Ammon's horn (tissue), 1 donor: ENCODE measurements around the gene PAIP2B.
A peak's percentile ranks its signal among the peaks of the same experiment; 100 is the strongest.
"Not testable (repeated sequence)": the region's sequence is repeated elsewhere in the genome, so short reads cannot be mapped to it uniquely, and the experiment has no call there.

ENCODE experiments used
- DNase-seq: peaks from one replicate; pipeline ENCODE4 v3.0.0-alpha.2; 2016; ENCODE audit warnings: low spot score

The PAIP2B gene

GRCh38 chr2:71216501-71216900, 10.4 kb downstream of the PAIP2B start:
- DNase-seq, result no peak

GRCh38 chr2:71215447-71215846, 11.5 kb downstream of the PAIP2B start:
- DNase-seq, result no peak

- no peak for DNase-seq
Observed at GRCh38 chr2:71212336-71212735, 14.6 kb downstream of the PAIP2B start.

DNA sequence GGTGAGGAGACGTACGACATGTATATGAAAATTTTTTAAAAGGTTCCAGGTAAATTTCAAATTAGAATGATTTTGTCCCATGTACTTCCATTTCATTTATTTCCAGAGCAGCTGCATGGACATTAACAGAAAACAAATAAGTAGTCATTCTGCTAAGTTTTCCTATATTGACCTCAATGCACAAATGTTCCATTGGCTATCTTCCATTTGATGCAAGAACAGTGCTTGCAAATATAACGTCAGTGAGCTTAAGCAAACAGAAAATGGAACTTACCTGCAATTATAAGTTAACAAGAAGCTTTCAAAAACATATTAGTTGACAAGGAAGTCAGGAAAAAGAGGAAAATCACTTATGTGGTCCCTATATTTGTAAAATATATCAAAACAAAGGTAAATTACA, 16.6 kb downstream of the PAIP2B start:
- no peak for DNase-seq

DNA sequence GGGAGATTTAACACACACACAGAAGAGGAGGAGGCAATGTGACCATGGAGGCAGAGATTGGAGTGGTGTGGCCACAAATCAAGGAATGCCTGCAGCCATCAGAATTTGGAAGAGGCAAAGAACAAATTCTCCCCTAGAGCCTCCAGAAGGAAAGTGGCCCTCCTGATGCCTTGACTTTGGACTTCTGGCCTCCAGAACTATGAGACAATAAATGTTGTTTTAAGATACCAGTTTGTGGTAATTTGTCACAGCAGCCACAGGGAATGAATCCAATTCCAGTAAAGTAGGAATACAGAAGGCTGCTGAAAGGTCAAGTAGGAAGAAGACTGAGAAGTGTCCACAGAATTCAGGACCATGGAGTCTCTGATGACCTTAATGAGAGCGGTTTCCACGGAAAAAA, 18.1 kb downstream of the PAIP2B start:
- DNase-seq, result no peak

GRCh38 chr2:71207601-71208000, 19.3 kb downstream of the PAIP2B start:
- no peak for DNase-seq

GRCh38 chr2:71206271-71206670, 20.6 kb downstream of the PAIP2B start:
- no peak for DNase-seq

GRCh38 chr2:71191570-71191943, 35.3 kb downstream of the PAIP2B start:
- no peak for DNase-seq

GRCh38 chr2:71190656-71191569, 36.0 kb downstream of the PAIP2B start:
- DNase-seq, result peak; percentile 59

DNA sequence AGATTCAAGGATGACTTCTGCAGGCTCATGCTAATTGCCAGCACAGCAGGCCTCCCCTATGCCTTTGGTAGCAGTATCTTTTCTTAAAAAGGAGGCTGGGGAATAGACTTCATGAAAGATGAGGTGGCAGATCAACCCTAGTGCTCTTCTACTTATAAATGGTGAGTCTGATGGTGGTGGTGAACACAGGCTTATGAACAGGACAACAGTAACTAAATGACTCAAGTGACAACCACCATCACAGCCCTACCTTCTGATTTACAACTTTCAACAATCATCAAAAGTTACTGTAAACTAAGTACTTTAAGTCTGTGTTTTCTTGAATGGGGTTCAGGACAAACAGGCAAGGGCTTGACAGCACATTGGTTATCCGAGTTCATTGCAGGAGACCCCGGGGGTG, 39.3 kb downstream of the PAIP2B start:
- DNase-seq, result no peak

GRCh38 chr2:71186973-71187372, 39.9 kb downstream of the PAIP2B start:
- DNase-seq, result no peak

GRCh38 chr2:71183306-71184115, 43.4 kb downstream of the PAIP2B start:
- not testable (repeated sequence) for DNase-seq

- DNase-seq, result no peak
Observed at GRCh38 chr2:71181316-71181715, 45.6 kb downstream of the PAIP2B start.

DNA sequence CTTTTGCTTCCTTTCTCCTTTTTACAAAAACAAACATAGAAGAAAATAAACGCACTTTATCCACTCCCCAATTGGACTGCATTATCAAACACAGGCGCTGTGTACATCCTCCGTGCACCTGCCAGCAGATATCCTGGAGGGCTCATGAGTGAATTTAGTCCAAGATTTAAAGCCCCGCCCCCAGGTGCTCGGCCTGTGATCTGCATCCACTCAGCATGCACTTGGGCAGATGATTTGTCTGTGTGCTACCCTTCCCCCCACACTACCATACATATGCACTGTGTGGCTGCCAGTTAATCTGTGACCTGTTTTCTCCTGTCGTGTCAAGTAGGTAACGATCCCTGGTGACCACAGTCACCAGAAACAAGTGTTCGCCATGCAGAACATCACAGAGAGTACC, 48.1 kb downstream of the PAIP2B start:
- DNase-seq, result not testable (repeated sequence)

GRCh38 chr2:71174207-71174606, 52.7 kb downstream of the PAIP2B start:
- DNase-seq, result no peak

GRCh38 chr2:71173096-71173495, 53.8 kb downstream of the PAIP2B start:
- DNase-seq, result no peak

DNA sequence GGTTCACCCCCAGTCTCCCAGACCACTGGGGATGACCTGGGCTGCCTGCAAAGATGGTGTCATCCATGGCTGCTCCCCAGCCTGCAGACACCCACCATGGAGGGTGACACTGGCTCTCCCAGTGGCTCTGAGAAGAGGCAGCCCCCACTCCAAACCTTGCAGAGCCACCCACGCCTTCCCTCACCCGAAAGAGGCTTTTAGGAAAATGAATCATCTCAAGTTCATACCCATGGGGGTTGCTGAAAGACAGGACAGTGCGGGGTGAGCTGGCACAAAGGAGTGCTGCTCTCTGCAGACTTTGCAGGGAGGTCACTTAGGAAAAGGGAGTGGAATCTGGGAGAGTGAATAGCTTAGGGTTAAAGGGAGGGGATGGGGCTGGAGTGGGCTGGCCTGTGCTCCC, 60.1 kb downstream of the PAIP2B start:
- no peak for DNase-seq

- DNase-seq, result peak; percentile 56
Observed at GRCh38 chr2:71157124-71157793, 69.6 kb downstream of the PAIP2B start.

- no peak for DNase-seq
Observed at GRCh38 chr2:71156573-71156972, 70.3 kb downstream of the PAIP2B start.

GRCh38 chr2:71155846-71156245, 71.1 kb downstream of the PAIP2B start:
- DNase-seq, result no peak

GRCh38 chr2:71154798-71155197, 72.1 kb downstream of the PAIP2B start:
- no peak for DNase-seq

DNA sequence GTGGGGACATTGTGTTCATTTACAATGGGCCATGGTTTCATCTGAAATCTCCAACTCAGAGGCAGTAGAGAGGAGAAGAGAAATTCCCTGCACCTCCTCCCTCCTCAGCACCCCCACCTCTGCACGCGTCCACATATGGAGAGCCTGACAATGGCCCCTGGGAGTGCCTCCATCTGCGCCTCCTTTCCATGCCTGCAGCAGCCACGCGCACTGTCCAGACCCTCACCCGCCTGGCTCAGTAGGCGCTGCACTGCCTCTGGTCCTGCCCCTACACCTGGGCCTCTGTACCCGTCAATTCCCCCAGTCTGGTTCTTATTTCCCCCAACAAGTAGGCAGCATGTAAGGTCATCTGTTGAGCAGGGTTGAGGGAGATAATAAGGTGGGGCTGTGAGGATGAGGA, 72.6 kb downstream of the PAIP2B start:
- DNase-seq, result no peak
